ENCODE results near the gene OR1S2. TPM values are rescaled to one million over a fixed set of nuclear protein-coding genes. Genes with fewer than 3 reads are reported as not detected.
"Not testable (repeated sequence)": the region's sequence is repeated elsewhere in the genome, so short reads cannot be mapped to it uniquely, and the experiment has no call there.

Gene OR1S2, protein sequence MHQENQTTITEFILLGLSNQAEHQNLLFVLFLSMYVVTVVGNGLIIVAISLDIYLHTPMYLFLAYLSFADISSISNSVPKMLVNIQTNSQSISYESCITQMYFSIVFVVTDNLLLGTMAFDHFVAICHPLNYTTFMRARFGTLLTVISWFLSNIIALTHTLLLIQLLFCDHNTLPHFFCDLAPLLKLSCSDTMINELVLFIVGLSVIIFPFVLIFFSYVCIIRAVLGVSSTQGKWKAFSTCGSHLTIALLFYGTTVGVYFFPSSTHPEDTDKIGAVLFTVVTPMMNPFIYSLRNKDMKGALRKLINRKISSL
- total RNA-seq (not detected), polyA plus RNA-seq (not detected)

DNA sequence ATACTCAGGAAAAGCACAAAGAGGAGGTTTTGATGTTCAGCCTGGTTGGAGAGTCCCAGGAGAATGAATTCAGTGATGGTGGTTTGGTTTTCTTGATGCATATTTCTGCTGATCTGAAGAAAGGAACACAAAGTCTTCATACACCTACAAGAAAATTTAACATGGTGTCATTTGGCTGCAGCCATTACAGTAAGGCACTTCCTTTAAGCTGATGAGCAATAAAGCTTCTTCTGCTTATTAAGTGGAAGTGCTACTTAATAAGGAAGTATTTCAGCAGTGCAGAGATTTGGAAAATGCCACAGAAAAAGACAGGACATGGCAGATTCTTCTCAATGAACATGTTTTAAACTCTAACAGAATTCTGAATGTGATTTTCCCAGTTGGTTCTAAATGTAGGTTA is at the start of gene OR1S2:
Gene OR1S2 (minus strand): TSS at position 101 of the 400 bp plus-strand sequence. CDS start 0 bp downstream, at position 101.
- DNase-seq (ENCODE audit: extremely low spot score): no peak
- Histone ChIP-seq H3K4me1 (ENCODE audit: insufficient read depth) (no peaks in the 10 kb centered on the region), H3K36me3 (ENCODE audit: insufficient read depth) (no peaks in the 10 kb centered on the region), H3K4me3 (ENCODE audit: low read depth, low read length) (no peak within 1 kb of the TSS), H3K27ac (ENCODE audit: low read depth) (no peak within 1 kb of the TSS)

DNA sequence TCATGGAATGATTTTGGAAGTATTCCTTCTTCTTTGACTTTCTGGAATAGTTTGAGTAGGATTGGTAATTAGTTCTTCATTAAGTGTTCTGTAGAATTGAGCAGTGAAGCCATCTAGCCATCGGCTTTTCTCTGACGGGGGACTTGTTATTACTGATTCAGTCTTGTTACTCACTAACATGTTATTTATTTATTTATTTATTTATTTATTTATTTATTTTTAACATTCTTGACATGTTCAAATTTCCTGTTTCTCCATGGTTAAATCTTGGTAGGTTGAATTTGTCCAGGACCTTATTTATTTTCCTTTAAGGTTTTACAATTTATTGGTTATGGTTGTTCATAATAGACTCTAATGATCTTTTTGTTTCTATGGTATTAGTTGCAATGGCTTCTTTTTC is 40.0 kb upstream of the OR1S2 start:
- H3K4me3 ChIP-seq (ENCODE audit: low read depth, low read length): no peak overlapping the region
- H3K27ac ChIP-seq (ENCODE audit: low read depth): no peak overlapping the region
- DNase-seq (ENCODE audit: extremely low spot score): no peak
- 96% methylated on average over 2 of the region's 2 CpGs for WGBS
- H3K4me1 ChIP-seq (ENCODE audit: insufficient read depth): no peaks in the 10 kb centered on the region
- no peaks in the 10 kb centered on the region for H3K36me3 ChIP-seq (ENCODE audit: insufficient read depth)

DNA sequence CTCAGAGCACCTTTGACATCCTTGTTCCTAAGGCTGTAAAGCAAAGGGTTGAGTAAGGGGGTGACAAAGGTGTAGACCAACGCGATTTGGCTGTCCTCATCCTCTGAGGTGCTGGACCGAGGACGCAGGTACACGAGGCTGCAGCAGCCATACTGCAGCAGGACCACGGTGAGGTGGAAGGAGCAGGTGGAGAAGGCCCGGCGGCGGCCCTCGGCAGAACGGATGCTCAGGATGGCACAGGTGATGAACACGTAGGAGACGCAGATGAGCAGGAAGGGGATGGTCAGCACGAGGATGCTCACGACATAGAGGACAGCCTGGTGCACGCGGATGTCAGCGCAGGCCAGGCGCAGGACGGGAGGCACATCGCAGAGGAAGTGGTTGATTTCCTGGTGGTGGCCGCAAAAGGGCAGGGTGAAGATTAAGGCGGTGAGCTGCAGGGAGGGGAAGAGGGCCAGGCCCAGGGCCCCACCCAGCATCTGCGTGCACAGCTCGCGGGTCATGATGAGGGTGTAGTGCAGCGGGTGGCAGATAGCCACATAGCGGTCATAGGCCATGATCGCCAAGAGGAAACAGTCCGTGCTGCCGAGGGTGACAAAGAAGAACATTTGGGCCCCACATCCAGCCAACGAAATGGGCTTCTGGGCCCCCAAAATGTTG is 24.1 kb upstream of the OR1S2 start:
- H3K4me1 ChIP-seq (ENCODE audit: insufficient read depth): no peaks in the 10 kb centered on the region
- H3K36me3 ChIP-seq (ENCODE audit: insufficient read depth): no peaks in the 10 kb centered on the region
- no peak for DNase-seq (ENCODE audit: extremely low spot score)
- no peak overlapping the region for H3K4me3 ChIP-seq (ENCODE audit: low read depth, low read length)
- no peak overlapping the region for H3K27ac ChIP-seq (ENCODE audit: low read depth)
- 93% methylated on average over 32 of the region's 32 CpGs for WGBS

DNA sequence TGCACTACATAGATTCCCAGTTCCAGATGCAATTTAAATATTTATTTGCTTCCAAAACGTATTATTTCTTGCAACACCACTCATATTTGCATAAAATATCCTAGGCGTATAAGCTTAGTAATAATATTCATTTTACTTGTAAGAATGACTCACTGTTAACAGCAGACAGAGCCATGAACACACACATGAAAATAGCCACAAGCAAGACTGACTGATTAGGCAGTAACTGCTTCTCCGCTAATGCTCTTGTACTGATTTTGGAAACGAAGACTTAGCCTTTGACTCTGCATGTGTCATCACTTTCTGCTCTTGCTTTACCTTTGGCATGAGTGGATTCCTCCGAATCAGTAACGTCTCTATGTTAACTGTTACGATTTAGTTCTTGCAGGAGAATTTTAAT is 18.8 kb upstream of the OR1S2 start:
- no peak for DNase-seq (ENCODE audit: extremely low spot score)
- no peaks in the 10 kb centered on the region for H3K36me3 ChIP-seq (ENCODE audit: insufficient read depth)
- H3K27ac ChIP-seq (ENCODE audit: low read depth): no peak overlapping the region
- H3K4me3 ChIP-seq (ENCODE audit: low read depth, low read length): no peak overlapping the region
- WGBS: 70% methylated on average over 7 of the region's 7 CpGs
- H3K4me1 ChIP-seq (ENCODE audit: insufficient read depth): no peaks in the 10 kb centered on the region

DNA sequence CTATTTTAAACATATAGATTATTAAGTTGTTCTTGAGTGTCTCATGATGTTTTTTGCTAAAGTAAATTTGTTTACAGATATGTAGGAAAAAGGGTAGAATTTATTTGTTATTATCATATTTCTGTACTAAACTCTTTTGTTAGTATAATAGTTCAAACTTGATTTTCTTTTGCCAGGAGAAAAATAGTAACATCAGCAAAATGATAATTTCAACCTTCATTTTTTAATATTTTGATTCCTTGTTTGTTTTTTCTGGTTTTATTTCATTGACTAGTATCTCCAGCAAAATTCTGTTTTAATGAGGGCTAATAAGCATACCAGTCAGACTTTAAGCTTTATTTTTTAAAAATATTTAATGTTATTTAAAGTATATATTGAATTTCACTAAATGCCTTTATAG is 12.5 kb upstream of the OR1S2 start:
- Histone ChIP-seq H3K4me1 (ENCODE audit: insufficient read depth) (no peaks in the 10 kb centered on the region), H3K36me3 (ENCODE audit: insufficient read depth) (no peaks in the 10 kb centered on the region), H3K4me3 (ENCODE audit: low read depth, low read length) (no peak overlapping the region), H3K27ac (ENCODE audit: low read depth) (no peak overlapping the region)
- DNase-seq (ENCODE audit: extremely low spot score): no peak

DNA sequence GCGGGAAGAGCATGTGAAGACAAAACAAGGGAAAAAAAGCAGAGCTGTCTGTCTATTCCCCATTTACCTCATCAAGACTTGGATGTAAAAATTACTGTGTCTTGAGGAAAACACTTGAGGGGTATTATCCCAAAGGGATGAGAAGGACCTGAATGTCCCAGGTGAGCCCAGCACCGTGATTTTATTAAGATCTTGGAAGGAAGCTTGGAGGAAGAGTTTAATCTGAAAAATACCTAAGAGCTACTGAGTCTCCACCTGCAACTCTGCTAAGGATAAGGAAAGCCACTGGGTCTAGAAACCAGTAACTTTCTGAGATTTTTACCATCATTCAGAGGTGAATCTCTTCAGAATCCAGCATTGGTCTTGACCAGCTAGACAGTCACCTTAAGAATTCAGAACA is 8.5 kb upstream of the OR1S2 start, which contains the start of gene OR1S1:
Gene OR1S1 (plus strand): TSS at position 301 of the 400 bp plus-strand sequence.
- not testable (repeated sequence) for H3K4me1 ChIP-seq (ENCODE audit: insufficient read depth); H3K27ac ChIP-seq (ENCODE audit: low read depth); DNase-seq (ENCODE audit: extremely low spot score); H3K4me3 ChIP-seq (ENCODE audit: low read depth, low read length); H3K36me3 ChIP-seq (ENCODE audit: insufficient read depth)
- WGBS: 83% methylated on average over 2 of the region's 2 CpGs

DNA sequence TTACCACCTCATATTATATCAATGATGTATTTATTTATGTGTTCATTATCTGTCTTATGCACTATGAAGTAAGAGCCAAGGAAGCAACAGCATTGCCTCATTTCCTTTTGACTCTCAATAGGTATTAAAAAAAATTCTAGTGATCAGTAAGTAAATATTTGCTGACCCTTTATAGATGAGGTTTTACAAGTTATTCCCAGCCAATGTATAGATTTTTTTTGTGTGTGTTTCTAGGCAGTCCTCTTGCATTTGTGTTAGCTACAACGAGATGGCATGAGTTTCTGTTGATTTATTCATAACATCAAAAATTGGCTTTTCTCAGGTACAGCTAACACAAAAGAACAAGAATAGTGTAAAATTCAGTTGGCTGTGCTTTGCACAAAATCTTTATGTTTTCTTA is 4.7 kb downstream of the OR1S2 start:
- Histone ChIP-seq H3K4me1 (ENCODE audit: insufficient read depth) (no peaks in the 10 kb centered on the region), H3K27ac (ENCODE audit: low read depth) (no peak overlapping the region), H3K4me3 (ENCODE audit: low read depth, low read length) (no peak overlapping the region), H3K36me3 (ENCODE audit: insufficient read depth) (no peaks in the 10 kb centered on the region)
- 60% methylated on average over 1 of the region's 1 CpG for WGBS
- no peak for DNase-seq (ENCODE audit: extremely low spot score)

DNA sequence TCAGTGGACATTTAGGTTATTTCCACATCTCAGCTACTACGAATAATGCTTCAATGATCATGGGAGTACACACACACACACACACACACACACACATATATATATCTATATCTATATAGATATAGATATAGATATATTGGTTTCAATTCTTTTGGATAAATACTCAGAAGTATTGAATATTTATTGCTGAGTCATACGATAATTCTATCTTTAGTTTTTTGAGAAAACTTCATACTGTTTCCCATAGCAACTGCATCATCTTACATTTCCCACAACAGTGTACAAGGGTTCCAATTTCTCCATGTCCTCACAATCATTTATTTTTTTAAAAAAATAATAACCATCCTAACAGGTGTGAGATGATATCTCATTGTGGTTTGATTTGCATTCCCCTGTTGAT is 8.0 kb downstream of the OR1S2 start:
- DNase-seq (ENCODE audit: extremely low spot score): no peak
- no peak overlapping the region for H3K27ac ChIP-seq (ENCODE audit: low read depth)
- no peaks in the 10 kb centered on the region for H3K36me3 ChIP-seq (ENCODE audit: insufficient read depth)
- H3K4me1 ChIP-seq (ENCODE audit: insufficient read depth): no peaks in the 10 kb centered on the region
- H3K4me3 ChIP-seq (ENCODE audit: low read depth, low read length): no peak overlapping the region
- WGBS: 85% methylated on average over 2 of the region's 2 CpGs

DNA sequence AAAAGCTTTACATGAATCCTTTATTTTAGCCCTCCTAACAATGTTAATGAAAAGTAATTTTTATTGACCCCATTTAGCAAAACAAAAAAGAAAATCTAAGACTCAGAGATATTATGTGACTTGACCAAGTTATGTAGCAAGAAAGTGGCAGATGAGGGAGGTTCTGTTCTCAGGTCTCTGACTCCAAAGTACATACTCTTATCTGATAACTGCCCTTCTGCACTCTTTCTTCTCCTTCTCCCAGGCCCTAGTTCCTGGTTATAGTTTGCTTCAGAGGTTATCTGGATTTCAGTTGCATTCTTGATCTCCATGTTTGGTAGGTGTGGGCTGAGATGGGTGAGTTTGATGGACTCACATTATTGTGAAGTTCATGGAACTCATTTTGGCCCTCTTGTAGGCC is 10.6 kb downstream of the OR1S2 start:
- Histone ChIP-seq H3K36me3 (ENCODE audit: insufficient read depth) (no peaks in the 10 kb centered on the region), H3K4me1 (ENCODE audit: insufficient read depth) (no peaks in the 10 kb centered on the region), H3K27ac (ENCODE audit: low read depth) (no peak overlapping the region), H3K4me3 (ENCODE audit: low read depth, low read length) (no peak overlapping the region)
- DNase-seq (ENCODE audit: extremely low spot score): no peak

DNA sequence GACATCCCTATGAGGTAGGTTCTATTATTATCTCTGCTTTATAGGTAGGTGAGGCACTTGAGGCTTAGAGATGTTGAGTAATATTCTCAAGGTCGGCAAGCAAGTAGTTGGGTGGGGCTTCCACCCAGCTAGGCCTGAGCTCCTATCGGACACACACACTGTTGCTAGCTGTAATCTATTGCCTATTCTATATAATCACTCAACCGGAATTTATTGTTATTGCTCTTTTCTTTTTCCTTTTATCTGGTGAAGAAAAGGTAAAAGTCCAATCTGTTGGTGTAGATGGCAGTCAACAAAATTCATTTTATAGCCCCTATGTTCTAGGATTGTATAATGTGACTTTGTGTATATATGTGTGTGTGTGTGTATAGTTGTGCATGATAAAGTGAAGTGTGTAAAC is 11.7 kb downstream of the OR1S2 start:
- no peak overlapping the region for H3K27ac ChIP-seq (ENCODE audit: low read depth)
- DNase-seq (ENCODE audit: extremely low spot score): no peak
- no peaks in the 10 kb centered on the region for H3K4me1 ChIP-seq (ENCODE audit: insufficient read depth)
- no peak overlapping the region for H3K4me3 ChIP-seq (ENCODE audit: low read depth, low read length)
- no peaks in the 10 kb centered on the region for H3K36me3 ChIP-seq (ENCODE audit: insufficient read depth)
- WGBS: 74% methylated on average over 3 of the region's 3 CpGs

DNA sequence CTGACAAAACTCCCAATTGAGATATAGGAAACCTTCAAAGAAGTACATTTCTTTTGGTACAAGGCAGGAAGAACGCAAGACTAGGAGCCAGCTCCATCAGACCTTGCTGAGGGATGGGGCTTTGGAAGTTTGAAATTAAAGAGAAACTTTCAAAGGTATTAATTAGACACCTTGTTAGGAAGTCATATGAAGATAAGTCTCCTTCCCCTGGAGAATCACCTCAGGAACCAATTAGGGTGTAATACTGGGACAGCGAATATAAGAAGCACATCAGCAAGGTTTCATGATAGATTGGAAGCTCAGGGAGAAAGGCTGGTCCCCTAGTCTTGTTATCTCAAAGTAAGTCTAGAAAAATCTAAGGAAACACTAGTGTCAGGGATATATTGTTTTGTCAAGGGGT is 15.2 kb downstream of the OR1S2 start, which contains the start of gene OR9Q2:
Gene OR9Q2 (plus strand): TSS at position 301 of the 400 bp plus-strand sequence. CDS start 1,421 bp downstream, outside the sequence.
- 84% methylated on average over 2 of the region's 2 CpGs for WGBS
- H3K4me3 ChIP-seq (ENCODE audit: low read depth, low read length): no peak within 1 kb of the TSS
- H3K27ac ChIP-seq (ENCODE audit: low read depth): no peak within 1 kb of the TSS
- no peak for DNase-seq (ENCODE audit: extremely low spot score)
- no peaks in the 10 kb centered on the region for H3K36me3 ChIP-seq (ENCODE audit: insufficient read depth)
- no peaks in the 10 kb centered on the region for H3K4me1 ChIP-seq (ENCODE audit: insufficient read depth)

DNA sequence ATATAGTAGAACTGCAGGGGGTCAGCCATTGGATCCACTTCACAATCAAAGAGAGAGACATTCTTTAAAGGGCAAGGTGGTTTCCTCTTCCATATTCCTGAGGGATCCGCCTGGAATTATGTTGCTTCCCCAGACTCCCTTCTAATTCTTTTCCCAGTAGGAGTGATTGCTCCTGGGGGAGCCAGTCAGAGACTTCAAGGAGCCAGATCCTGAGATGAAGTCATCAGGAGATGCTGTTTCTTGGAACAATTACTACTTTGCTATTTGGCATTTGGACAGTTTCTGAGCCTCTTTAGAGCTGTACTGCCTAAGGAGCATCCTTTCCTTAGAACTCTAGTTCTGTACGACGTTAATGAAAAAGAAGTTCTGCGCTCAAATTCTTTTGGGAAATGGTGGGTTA is 17.0 kb downstream of the OR1S2 start:
- Histone ChIP-seq H3K4me1 (ENCODE audit: insufficient read depth) (no peaks in the 10 kb centered on the region), H3K4me3 (ENCODE audit: low read depth, low read length) (no peak overlapping the region), H3K36me3 (ENCODE audit: insufficient read depth) (no peaks in the 10 kb centered on the region), H3K27ac (ENCODE audit: low read depth) (no peak overlapping the region)
- no peak for DNase-seq (ENCODE audit: extremely low spot score)
- WGBS: 87% methylated on average over 4 of the region's 4 CpGs

DNA sequence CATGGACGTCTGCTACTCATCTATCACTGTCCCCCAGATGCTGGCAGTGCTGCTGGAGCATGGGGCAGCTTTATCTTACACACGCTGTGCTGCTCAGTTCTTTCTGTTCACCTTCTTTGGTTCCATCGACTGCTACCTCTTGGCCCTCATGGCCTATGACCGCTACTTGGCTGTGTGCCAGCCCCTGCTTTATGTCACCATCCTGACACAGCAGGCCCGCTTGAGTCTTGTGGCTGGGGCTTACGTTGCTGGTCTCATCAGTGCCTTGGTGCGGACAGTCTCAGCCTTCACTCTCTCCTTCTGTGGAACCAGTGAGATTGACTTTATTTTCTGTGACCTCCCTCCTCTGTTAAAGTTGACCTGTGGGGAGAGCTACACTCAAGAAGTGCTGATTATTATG is 24.3 kb downstream of the OR1S2 start:
- no peaks in the 10 kb centered on the region for H3K36me3 ChIP-seq (ENCODE audit: insufficient read depth)
- H3K4me1 ChIP-seq (ENCODE audit: insufficient read depth): no peaks in the 10 kb centered on the region
- no peak for DNase-seq (ENCODE audit: extremely low spot score)
- WGBS: 70% methylated on average over 7 of the region's 7 CpGs
- no peak overlapping the region for H3K4me3 ChIP-seq (ENCODE audit: low read depth, low read length)
- no peak overlapping the region for H3K27ac ChIP-seq (ENCODE audit: low read depth)

DNA sequence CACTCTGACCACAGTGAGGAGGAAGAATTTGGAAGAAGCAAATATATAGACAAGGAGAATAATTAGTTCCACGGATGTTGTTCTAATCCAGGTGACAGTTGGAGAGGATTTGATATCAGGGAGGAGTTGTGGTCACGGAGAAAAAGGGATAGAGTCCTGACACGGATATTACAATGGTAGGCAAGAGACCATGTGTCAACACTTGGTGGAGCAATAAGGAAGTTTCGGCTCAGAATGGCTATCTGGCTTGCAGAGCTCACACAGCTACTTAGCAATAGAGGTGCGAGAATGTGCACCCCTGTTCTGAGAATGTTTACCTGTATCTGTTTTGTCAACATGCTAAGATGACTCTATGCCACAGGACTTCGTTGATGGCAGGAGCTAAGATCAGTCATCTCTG is 25.5 kb downstream of the OR1S2 start:
- H3K36me3 ChIP-seq (ENCODE audit: insufficient read depth): no peaks in the 10 kb centered on the region
- H3K27ac ChIP-seq (ENCODE audit: low read depth): no peak overlapping the region
- H3K4me3 ChIP-seq (ENCODE audit: low read depth, low read length): no peak overlapping the region
- H3K4me1 ChIP-seq (ENCODE audit: insufficient read depth): no peaks in the 10 kb centered on the region
- no peak for DNase-seq (ENCODE audit: extremely low spot score)
- 85% methylated on average over 6 of the region's 6 CpGs for WGBS

Measured in urinary bladder (tissue), 4 donors.